HL-60 (cell line): Measurements from ENCODE around the gene LAP3.
A peak's percentile ranks its signal among the peaks of the same experiment; 100 is the strongest.
"Not testable (repeated sequence)": the region's sequence is repeated elsewhere in the genome, so short reads cannot be mapped to it uniquely, and the experiment has no call there.

Source experiments
- DNase-seq, 2 experiments: peaks; one replicate each; pipeline ENCODE4 v3.0.0-alpha.2; 2010 to 2020; ENCODE audit warnings: low read depth in 1 of 2, low spot score in 1 of 2
- H3K27ac ChIP-seq: fragments of 250-450 bp; sonication (Bioruptor Pico); replicated peaks from 2 replicates; pipeline ENCODE4 v1.5.1; 2020; ENCODE audit warnings: mild to moderate bottlenecking, moderate library complexity
- H3K27me3 ChIP-seq: fragments of 250-450 bp; sonication (Bioruptor Pico); 2 replicates; pipeline ENCODE4 v1.5.1; 2021; ENCODE audit warnings: mild to moderate bottlenecking, moderate library complexity; ENCODE audit not compliant: insufficient read depth, poor library complexity, severe bottlenecking
- H3K4me3 ChIP-seq: replicated peaks from 2 replicates; pipeline ENCODE4 v1.5.1; 2011; ENCODE audit warnings: mild to moderate bottlenecking, control low read depth, low read length; ENCODE audit not compliant: insufficient read depth
- GABPA ChIP-seq: IDR thresholded peaks from 2 replicates; pipeline ENCODE4 v1.6.1; 2012; ENCODE audit warnings: low read depth
- POLR2AphosphoS5 ChIP-seq: IDR thresholded peaks from 2 replicates; pipeline ENCODE4 v1.6.1; 2012; ENCODE audit warnings: low read depth
- SPI1 ChIP-seq: IDR thresholded peaks from 2 replicates; pipeline ENCODE4 v1.6.1; 2012; ENCODE audit warnings: low read depth, mild to moderate bottlenecking, borderline replicate concordance
- TF ChIP-seq, protein P1 (sequence below): IDR thresholded peaks from one replicate; pipeline ENCODE4 v1.5.1; 2011; ENCODE audit warnings: low read length, control low read depth, inconsistent platforms; ENCODE audit not compliant: insufficient read depth
- TF ChIP-seq, protein P2 (sequence below): IDR thresholded peaks from 2 replicates; pipeline ENCODE4 v1.6.1; 2012; ENCODE audit warnings: low read depth; ENCODE audit not compliant: insufficient replicate concordance

LAP3 gene

DNA sequence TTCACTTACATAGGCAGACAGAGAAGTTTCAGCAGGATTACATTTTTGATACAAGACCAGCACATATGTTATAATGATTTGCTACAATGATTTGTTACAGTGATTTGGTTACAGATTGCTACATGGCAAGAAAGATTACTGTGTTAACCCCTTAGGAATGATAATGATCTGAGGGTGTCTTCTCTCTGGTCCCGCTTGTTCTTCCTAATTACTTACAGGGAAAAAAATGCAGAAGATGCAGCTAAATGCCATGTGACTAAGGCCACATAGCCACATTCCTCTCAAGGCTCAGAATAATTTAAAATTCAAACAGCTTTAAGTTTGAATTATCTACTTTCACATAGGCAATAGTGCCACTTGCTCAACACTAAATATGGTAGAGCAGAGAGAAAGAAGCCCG, 9.7 kb upstream of the LAP3 start:
- Histone ChIP-seq H3K27me3 (no peaks in the 10 kb centered on the region), H3K4me3 (no peak overlapping the region), H3K27ac (no peak overlapping the region)
- TF ChIP-seq, protein P1, sequence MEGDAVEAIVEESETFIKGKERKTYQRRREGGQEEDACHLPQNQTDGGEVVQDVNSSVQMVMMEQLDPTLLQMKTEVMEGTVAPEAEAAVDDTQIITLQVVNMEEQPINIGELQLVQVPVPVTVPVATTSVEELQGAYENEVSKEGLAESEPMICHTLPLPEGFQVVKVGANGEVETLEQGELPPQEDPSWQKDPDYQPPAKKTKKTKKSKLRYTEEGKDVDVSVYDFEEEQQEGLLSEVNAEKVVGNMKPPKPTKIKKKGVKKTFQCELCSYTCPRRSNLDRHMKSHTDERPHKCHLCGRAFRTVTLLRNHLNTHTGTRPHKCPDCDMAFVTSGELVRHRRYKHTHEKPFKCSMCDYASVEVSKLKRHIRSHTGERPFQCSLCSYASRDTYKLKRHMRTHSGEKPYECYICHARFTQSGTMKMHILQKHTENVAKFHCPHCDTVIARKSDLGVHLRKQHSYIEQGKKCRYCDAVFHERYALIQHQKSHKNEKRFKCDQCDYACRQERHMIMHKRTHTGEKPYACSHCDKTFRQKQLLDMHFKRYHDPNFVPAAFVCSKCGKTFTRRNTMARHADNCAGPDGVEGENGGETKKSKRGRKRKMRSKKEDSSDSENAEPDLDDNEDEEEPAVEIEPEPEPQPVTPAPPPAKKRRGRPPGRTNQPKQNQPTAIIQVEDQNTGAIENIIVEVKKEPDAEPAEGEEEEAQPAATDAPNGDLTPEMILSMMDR = no peak
- TF ChIP-seq, protein P2, sequence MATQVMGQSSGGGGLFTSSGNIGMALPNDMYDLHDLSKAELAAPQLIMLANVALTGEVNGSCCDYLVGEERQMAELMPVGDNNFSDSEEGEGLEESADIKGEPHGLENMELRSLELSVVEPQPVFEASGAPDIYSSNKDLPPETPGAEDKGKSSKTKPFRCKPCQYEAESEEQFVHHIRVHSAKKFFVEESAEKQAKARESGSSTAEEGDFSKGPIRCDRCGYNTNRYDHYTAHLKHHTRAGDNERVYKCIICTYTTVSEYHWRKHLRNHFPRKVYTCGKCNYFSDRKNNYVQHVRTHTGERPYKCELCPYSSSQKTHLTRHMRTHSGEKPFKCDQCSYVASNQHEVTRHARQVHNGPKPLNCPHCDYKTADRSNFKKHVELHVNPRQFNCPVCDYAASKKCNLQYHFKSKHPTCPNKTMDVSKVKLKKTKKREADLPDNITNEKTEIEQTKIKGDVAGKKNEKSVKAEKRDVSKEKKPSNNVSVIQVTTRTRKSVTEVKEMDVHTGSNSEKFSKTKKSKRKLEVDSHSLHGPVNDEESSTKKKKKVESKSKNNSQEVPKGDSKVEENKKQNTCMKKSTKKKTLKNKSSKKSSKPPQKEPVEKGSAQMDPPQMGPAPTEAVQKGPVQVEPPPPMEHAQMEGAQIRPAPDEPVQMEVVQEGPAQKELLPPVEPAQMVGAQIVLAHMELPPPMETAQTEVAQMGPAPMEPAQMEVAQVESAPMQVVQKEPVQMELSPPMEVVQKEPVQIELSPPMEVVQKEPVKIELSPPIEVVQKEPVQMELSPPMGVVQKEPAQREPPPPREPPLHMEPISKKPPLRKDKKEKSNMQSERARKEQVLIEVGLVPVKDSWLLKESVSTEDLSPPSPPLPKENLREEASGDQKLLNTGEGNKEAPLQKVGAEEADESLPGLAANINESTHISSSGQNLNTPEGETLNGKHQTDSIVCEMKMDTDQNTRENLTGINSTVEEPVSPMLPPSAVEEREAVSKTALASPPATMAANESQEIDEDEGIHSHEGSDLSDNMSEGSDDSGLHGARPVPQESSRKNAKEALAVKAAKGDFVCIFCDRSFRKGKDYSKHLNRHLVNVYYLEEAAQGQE = no peak
- TF ChIP-seq GABPA (no peak), POLR2AphosphoS5 (no peak), SPI1 (no peak)
- no peak for DNase-seq

DNA sequence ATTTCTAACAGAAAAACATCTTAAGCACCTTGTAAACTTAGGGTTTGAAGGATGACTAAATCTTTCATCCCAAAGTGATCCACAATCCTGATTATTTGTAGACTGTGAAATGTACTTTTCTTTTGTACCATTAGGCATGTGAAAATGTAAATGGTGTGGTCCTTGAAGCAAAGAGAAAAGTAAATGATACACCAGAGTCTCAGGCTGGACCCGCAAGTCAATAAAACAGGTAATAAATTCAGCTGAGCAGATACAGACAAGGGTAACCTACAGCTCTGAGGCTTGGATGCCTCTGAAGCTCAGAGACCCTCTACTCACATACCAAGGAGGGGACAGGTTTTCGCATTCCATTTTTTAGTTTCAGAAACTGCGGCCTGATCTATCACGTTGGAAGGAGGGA, 2.8 kb upstream of the LAP3 start:
- DNase-seq = no peak

DNA sequence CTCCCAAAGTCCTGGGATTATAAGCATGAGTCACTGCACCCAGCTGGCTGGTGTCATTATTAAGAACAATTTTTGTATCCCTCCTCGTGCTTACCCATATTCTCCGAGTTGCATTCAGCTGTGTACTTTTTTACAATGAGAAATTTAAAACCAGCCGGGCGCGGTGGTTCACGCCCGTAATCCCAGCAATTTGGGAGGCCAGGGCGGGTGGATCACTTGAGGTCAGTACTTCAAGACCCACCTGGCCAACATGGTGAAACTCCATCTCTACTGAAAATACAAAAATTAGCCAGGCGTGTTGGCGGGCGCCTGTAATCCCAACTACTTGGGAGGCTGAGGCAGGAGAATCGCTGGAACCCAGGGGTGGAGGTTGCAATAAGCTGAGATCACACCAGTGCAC, 1.8 kb upstream of the LAP3 start:
- not testable (repeated sequence) for DNase-seq, H3K4me3 ChIP-seq, H3K27ac ChIP-seq, H3K27me3 ChIP-seq

More for the DNA sequence above, 2.8 kb upstream of the LAP3 start:
- no peaks in the 10 kb centered on the region for H3K27me3 ChIP-seq
- TF ChIP-seq SPI1 (no peak), GABPA (no peak)
- TF ChIP-seq, protein P2 = no peak
- TF ChIP-seq, protein P1 = no peak
- H3K27ac ChIP-seq = no peak overlapping the region
- no peak overlapping the region for H3K4me3 ChIP-seq

DNA sequence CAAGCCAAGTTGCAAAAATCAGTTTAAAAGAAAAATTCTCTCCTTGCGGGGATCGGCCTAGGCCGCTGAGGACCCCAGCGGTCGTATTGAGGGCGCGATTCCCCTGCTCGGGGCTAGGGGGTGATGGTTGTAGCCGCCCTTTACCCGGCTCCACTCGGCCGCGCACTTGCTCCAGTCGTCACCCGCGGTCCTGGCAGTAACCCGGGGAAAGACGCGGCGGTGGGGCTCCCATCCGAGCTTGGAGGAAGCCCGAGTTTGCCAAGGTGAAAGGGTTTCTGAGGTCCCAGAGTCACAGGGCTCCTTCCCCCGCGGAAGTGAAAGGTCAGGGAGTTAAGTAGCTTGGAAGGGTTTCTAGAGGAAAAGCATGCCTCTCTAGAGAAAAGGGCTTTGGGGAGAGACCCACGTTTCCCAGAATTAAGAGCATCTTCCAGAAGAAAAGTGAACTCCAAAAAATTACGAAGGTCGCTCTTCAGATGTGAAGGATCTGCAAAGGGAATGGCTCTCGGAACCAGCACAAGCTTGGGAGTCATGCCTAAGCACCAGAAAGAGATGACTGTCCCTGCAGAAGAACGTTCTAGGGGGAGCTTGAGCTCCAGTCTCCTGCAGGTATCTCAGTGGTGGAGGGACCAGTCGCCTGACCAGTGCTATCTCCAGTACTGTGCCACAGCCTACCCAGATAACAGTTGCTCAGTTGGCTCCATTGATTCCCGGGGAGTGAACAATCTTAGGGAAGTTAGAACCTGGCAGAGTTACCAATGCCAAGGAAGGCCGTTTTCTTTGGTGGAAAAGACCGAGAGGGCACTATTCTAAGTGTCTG, 875 bp downstream of the LAP3 start:
- peak in 1 of 2 experiments; percentile 47 for DNase-seq
- Histone ChIP-seq H3K27ac (peak overlapping the region; percentile 86), H3K27me3 (no peaks in the 10 kb centered on the region), H3K4me3 (peak overlapping the region; percentile 87)
- no peak for TF ChIP-seq SPI1
- TF ChIP-seq, protein P2 = peak; percentile 8
